GM18517 (cell line): ENCODE measurements around the gene SLC25A22.

Experiments used
- ATAC-seq: cut with Tn5 transposase; IDR thresholded peaks from one replicate; pipeline ENCODE4 v1.9.1; 2021; ENCODE audit warnings: mild to moderate bottlenecking, moderate library complexity; ENCODE audit not compliant: unreplicated experiment

SLC25A22 gene

DNA sequence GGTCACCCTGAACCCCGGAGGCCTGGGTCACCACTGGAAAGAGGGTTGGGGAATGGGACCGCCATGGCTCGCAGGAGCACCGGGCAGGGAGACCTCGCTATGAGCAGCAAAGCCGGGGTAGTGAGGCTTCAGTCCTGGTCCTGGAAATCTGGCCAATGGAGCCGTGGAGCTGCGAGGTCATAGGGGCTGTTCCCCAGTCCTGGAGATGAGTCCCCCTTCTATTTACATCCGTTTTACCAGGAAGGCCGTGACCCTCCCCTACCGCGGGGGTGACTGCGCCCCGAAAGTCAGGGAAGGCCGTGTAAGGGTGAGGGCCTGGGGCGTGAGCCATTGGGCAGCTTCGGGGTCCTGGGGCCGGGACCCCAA, 6.5 kb upstream of the SLC25A22 start:
- no peak for ATAC-seq

DNA sequence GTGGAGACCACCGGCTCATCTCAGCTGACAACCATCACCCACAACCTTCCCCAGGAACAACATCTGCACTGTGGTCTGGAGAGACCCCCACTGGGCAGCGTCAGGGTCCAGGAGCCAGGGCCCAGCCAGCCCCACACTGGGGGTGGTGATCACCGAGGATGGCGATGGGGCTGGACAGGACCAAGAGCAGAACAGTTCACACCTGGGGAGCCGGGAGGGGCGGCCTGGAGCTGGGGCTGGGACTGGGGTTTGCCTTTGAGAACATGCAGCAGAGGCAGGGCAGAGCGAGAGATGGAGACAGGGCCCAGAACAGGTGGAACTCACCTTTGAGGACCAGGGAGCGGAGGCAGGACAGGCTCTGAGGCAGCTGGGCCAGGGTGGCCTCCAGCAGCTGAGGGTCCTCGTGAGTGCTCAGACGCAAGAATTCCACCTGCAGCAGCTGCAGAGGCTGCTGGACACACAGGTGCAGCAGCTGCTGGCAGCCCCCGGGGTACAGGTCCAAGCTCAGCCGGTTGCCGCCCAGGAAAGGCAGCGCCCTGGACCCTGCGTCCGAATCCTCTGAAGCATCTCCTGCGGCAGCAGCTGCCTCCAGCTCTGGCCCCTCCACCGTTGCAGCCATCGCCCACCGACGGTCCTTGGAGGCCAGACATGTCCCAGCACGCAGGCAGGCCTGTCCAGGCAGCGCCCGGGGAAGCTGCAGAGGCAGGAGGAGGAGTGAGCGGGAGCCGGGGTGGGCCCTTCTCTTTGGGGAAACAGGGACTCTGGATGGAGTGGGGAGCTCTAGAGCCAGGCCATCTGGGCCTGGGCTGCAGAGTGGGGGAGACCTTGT, 5.9 kb upstream of the SLC25A22 start:
- ATAC-seq = no peak

DNA sequence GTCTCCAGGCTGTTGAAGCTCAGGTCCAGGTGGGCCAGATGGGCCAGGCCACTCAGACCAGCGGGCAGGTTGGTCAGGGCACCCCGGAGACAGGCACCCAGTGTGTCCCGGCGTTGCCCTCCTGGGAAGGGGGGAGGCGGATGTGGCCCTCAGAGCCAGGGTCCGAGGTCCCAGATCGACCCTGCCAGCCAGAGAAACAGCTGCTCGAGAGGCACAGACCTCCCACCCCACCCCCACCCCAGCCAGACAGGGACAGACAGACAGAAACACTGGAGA, 5.3 kb upstream of the SLC25A22 start:
- no peak for ATAC-seq

DNA sequence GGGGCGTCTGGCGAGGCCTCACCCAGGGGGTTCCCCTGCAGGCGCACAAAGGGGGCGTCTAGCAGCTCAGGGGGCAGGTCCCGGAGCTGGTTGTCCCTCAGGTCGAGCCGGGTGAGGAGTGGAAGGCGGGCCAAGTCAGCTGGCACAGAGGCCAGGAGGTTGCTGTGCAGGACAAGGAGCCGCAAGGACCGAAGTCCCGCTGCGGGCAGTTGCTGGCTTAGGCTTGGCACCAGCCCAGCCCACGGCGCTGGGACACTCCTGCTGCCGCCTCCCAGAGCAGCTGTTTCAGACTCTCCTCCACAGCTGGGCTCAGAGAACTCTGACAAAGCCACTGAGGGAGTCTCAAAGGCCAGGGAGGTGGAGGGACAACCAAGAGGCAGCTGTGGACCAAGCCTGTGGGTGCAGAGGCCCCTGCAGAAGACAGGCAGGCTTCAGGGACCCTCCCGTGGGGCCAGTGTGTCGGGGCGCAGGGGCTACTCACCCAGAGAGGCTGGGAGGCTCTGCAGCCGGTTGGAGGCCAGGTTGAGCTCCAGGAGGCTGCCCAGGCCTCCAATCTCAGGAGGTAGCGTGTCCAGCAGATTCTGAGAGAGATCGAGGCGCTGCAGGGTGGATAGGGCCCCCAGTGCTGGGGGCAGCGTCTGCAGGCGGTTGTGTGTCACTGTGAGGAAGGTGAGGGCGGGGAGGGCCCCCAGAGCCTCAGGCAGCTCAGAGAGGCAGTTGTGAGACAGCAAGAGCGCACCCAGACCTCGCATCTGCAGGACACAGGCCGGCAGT, 4.8 kb upstream of the SLC25A22 start:
- ATAC-seq = no peak

DNA sequence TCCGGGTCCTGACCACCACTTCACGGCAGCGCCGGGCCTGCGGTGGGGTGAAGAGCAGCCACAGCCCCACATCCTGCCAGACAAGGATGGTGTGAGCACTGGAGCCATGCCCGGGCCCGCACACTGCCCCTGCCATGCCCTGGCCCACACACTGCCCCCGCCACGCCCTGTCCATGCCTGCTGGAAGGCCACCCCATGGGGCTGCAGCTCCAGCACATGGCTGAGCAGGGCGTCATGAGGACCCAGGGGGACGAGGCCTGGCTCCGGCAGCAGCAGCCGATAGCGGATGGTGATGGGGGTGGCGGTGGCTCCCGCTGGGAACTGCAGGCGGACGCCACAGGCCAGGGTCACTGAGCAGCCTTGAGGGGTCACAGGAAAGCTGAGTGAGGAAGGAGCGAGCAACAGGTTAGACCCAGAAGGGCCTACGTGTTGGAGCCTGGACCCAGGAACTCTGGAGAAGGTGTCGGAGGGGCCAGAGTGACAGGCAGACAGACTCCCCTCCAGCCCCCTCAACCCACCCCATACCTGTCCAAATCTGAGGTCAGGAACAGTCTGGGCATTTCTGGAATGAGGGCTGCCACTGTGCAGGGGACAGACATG, 4.0 kb upstream of the SLC25A22 start:
- no peak for ATAC-seq

DNA sequence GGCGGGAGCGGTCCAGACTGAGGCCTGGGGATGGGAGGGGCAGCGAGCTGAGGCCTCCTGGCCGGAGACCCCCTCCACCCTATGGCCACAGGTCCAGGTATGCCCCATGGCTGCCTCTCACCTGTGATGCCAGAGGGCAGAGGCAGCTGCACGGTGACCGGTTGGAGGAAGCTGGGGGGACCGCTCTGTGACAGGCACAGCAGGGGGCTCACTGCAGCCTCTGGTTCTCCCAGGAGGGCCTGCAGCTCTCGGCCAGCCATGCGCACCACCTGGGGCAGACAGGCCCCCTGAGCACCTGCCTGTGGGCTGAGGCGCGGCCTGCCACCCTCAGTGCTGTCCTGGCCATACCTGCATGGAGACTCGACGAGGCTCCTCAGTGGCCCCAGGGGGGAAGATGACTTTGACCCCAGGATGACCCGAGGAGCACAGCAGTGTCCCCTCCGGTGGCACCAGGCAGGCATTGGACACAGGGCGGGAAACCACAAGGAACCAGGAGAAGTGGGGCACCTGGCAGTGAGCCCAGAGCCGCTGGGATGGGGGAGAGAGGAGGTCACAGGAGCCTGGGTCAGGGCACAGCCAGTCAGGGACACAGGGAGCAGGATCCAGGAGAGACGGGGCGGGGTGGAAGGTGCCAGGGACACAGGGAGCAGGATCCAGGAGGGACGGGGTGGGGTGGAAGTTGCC, 3.2 kb upstream of the SLC25A22 start:
- ATAC-seq = no peak

DNA sequence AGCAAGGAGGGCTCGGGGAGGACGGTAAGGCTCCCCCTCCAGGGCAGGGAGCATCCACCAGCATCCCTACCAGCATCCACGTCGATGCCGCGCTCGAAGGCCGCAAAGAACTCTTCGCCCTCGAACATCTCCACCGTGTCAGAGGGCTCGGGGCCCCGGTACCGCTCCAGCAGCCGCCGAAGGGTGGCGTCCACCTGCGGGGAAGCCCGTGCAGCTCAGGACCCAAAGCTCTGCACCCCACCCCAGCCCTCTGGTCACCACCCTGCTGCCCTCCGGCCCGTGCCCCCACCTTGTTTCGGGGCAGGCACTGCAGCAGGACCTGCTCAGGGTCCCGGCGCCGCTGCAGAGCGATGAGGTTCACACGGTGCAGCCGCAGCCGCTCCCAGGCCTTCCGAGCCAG, 2.4 kb upstream of the SLC25A22 start:
- no peak for ATAC-seq

DNA sequence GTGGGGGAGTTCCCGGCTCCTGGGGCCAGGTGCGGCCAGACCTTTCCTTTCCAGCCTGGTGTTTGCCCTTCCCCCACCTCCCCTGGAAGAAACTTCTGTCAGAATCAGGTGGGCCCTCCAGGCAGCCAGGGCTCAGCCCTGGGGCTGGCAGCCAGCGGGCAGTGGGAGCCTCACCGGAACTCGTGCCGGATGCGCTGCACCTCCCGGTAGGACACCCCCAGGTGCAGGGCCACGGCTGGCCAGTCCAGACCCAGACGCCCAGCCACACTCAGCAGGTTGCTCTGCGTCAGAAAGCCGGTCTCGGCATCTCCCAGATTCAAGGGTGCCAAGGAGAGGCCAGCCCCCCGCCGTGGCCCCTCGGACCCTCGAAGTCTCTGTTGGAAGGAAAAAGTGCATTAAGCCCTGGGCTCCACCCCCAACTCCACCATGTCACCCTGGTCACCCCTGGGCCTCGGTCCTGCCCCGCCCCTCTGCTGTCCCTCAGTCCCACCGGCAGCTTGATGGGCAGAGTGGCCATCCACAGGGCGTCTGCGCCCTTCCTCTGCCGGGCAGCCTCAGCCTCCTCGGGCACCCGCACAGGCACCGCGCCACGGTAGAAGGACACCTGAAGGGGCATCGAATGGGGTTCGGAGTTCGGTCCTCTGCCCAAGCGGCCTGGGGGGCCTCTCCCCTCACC, 1.7 kb upstream of the SLC25A22 start:
- no peak for ATAC-seq

DNA sequence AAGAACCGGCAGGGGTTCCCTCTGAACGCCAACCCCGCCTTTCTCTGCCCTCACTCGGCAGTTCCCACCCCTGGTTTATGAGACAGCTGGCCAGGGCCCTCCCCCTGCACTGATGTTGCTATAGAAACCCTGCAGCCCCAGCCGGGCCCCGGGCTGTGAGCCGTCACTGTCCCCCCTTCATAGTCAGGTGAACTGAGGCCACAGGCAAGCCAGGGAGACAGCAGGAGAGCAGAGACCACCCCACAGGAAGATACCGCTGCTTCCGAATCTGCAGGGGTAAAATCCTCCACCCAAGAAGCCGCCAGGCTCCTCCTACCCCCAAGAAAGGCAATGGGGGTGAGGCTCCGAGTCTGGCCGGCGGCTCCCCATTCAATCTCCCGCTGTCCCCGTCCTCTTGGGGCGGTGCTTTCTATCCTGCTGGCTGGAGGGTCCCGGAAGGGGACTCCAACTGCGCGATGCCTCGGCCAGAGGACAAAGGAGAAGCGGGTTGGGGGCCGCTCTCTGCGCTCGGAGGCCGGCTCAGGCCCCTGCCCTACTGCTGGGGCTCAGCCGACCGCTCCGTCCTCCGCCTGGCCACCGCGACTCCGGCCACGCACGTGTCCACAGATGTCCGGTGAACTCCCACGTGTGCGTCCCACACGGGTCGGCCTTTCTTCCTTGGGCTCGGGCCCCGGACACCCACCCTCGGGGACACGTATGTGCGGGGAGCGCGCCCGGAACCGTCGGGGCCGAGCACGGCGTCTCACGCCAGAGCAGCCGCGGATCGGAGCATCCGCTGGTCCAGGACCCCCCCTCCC, 587 bp downstream of the SLC25A22 start:
- peak; percentile 42 for ATAC-seq

DNA sequence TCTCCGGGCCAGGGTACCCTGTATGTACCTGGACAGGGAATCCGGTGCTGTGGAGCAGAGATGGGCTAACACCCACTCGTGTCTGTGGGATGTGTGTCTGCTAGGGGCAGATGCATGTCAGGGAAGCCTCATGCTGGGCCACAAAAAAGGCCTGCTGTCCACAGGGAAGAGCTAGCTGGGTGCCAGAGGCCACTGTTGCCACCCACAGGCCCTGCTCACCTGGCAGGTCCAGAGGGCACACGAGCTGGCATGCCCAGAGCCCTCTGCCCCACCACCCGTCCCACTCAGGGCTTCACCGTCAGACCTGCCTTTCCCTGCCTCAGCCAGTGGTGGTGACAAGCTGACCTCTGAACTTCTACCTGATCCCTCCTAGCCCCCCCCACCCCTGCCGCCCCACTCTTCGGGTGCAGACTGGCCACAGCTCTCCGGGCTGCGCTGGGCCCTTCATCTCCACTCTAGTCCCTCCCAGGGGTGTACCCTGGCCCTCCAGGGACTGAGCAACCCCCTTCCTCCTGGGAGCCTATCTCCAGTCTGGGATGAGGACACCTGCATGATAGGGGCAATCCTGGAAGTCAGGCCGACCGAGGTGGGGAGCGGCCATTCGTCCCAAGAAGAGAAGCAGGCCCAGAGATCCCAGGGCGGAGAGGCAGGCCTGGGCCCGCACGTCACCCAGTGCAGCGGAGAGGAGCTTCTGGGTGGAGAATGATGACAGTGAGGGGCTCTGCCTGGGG, 1.4 kb downstream of the SLC25A22 start:
- no peak for ATAC-seq

DNA sequence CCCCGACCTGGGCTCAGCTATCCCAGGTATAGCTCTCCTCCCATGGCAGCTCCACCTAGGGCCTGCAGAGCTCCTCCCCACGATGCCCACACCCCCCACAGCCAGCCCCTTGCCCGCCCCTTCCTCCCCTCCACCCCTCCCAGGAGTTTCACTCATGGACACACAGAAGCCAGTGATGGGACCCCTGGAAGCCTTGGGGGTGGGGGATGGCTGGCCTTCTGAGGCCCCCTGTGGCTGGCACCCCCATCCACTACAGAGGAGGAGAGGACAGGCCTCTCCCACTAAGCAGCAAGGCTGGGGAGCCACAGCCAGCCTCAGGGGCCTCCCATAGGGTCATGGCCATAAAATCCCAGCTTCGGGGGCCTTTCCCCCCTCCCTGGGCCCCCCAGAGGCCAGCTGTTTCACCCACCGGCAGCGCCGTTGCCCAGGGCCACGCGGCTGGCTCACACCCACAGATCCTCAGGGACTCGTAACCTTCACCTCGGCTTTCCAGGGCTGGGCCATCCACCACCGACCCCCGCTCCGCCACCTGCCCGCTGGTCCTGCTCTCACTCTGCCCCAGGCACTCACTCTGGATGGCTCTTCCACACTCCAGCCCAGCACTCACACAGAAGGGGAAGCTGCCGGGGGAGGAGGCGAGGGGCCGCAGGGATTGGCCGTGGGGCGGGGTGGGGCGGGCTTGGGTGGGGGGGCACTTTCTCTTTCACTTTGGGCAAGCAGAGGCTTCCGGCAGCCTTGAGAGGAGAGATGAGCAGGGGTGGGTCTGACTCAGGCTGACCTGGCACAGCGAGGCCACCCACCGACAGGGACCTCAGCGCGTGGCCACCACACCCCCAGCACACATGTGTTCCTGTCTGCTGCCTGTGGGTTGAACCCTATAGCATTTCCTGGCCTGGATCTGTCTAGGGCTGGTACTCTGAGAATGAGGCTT, 2.2 kb downstream of the SLC25A22 start:
- no peak for ATAC-seq

DNA sequence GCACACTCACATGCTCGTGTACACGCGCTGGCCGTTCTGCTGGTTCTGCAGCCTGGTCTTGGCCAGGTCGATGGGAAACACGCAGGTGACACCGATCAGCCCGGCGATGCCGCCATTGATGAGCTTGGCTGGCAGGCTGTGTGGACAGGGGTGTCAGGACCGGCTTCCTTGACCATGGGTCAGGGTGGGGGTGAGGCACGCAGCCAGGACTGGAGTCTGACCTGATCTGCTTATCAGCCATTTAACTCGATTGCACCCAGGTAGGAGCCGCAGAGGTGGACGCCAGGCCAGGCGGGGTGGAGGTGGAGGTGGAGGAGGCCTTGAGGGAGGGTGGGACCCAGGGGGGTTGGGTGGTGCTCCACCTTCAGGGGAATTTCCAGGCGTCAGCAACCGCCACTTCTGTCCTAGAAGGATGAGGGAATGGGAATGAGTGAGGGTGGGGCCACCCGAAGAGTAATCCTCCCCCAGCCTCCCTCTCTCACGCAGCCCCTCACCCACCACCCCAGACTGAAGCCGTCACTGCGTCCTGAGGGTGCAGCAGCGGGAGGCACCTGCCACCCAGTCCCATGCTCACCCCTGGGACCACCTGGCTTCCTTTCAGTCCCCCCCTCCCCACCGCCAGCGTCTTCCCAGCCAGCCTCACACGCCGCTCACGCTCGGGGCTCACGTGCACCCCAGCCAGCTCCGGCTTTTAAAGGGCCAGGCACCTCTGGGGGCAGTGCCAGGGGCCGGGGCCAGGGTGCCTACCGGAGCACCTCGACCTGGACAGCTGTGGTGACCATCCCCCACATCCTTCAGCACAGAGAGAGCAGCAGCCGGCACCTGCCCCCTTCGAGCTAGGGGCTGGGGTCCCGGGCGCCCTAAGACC, 3.1 kb downstream of the SLC25A22 start:
- ATAC-seq = no peak

DNA sequence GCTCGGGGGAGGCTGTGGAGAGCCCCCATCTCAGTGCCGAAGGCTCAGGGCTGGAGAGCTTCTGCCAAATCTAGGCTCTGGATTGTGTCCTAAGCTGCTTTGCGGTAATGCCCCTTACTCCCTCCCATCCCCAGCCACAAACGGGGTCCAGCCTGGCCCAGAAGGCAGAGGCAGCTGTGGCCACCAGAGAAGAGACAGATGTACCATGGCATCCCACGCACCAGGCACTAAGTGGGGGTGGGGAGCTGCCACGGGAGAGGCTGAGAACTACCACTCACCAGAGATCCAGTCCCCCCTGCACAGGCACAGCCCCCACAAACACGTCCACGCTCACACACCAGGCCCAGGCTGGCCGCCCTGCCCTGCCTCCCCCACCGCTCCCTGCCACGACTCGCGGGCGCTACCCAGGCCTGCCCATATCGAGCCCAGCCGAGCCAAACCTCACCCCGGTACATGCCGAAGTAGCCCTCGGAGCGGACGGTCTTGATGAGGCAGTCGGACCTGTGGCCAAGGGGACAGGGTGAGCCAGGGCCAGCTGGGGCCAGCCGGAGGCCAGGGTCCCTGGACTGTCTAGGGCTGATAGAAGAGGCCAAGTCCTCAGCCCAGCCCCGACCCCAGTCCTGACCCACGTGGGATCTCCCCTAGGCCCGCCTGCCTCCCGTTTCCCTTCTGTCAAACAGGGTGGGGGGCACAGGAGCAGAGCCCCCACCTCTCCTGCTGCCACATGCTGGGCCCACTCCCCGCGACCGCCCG, 3.9 kb downstream of the SLC25A22 start:
- no peak for ATAC-seq

DNA sequence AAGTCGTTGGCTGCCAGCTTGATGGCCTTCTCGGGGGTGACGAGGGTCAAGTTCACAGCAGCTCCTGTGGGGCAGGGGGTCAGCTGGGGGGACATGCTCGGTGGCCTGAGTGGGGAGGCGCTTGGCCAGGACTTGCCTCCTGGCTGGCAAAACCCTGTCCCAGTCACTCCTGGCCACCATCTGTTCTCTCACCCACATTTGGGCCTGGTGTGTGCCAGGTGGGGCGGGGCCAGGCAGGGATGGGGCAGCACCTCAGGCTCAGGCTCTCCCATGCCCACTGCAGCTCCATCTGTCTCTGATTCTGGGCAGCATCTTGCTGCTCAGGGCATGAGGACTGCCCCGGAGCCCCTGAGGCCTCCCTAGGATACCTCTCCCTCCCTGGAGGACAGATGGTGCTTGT, 4.5 kb downstream of the SLC25A22 start:
- no peak for ATAC-seq

DNA sequence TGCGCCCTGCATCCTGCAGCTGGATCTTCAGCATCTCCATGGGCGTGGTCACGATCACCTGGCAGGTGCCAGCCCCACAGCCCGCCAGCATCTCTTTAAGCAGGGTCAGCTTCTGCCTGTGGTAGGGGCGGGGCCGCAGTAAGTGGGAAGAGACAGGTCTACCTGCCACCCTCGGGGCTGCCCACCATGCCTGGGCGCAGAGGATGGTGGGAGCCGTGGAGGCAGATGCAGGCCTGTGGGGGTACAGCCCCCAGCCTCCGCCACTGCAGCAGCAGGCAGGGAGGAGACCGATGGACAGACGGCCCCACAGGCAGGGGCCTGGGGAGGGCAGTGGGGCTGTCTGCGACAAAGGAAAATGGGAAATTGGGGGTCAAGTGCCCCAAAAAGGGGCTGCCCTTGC, 5.2 kb downstream of the SLC25A22 start:
- no peak for ATAC-seq

DNA sequence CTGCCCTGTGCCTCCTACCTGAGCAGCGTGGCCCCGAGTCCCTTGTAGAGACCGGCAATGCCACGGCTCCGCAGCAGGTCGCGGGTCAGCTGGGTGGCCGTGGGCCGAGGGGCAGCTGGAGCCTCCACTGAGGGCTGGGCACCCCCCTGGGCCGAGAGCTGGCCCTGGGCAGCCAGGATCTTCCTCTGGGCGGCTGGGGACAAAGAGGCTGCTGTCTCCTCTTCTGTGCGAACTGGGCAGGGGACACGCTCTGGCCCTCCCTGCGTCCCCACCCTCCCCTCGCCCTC, 5.6 kb downstream of the SLC25A22 start:
- no peak for ATAC-seq
